Measurements from ENCODE around the gene POLE.
"Not testable (repeated sequence)": the region's sequence is repeated elsewhere in the genome, so short reads cannot be mapped to it uniquely, and the experiment has no call there.

The POLE gene

GRCh38 chr12:132703641-132704040 lies 16.5 kb upstream of the POLE start:
- no peak overlapping the region for H3K27ac ChIP-seq
- H3K9me3 ChIP-seq (ENCODE audit: low read depth, low read length) = no peaks in the 10 kb centered on the region
- peaks cover 60% of the 10 kb centered on the region for H3K36me3 ChIP-seq (ENCODE audit: insufficient read depth, low read length)
- TF ChIP-seq POLR2AphosphoS5 (IDR thresholded peaks at IDR 0.05; ENCODE audit: borderline replicate concordance, low read depth, low read length) = no peak
- TF ChIP-seq EZH2 (IDR thresholded peaks at IDR 0.05) = no peak
- no peak for TF ChIP-seq FOXP2 (optimal IDR thresholded peaks at IDR 0.05; ENCODE audit: control extremely low read depth, extremely low read length, insufficient read depth)
- H3K9ac ChIP-seq (ENCODE audit: insufficient read length) = no peak overlapping the region
- no peak overlapping the region for H3K4me3 ChIP-seq
- DNase-seq (ENCODE audit: low read depth, low spot score) = no peak

GRCh38 chr12:132702640-132703039 lies 15.5 kb upstream of the POLE start:
- Histone ChIP-seq H3K36me3 (ENCODE audit: insufficient read depth, low read length) (peaks cover 70% of the 10 kb centered on the region), H3K9ac (ENCODE audit: insufficient read length) (no peak overlapping the region), H3K9me3 (ENCODE audit: low read depth, low read length) (no peaks in the 10 kb centered on the region), H3K4me3 (no peak overlapping the region), H3K27ac (no peak overlapping the region)
- DNase-seq (ENCODE audit: low read depth, low spot score) = no peak
- no peak for TF ChIP-seq POLR2AphosphoS5 (IDR thresholded peaks at IDR 0.05; ENCODE audit: borderline replicate concordance, low read depth, low read length)

GRCh38 chr12:132700212-132700822 lies 13.2 kb upstream of the POLE start:
- Histone ChIP-seq H3K4me3 (no peak overlapping the region), H3K9me3 (ENCODE audit: low read depth, low read length) (no peaks in the 10 kb centered on the region), H3K9ac (ENCODE audit: insufficient read length) (no peak overlapping the region), H3K36me3 (ENCODE audit: insufficient read depth, low read length) (peaks cover 88% of the 10 kb centered on the region), H3K27ac (no peak overlapping the region)
- no peak for DNase-seq (ENCODE audit: low read depth, low spot score)
- no peak for TF ChIP-seq POLR2AphosphoS5 (IDR thresholded peaks at IDR 0.05; ENCODE audit: borderline replicate concordance, low read depth, low read length)
- TF ChIP-seq FOXP2 (optimal IDR thresholded peaks at IDR 0.05; ENCODE audit: control extremely low read depth, extremely low read length, insufficient read depth) = no peak
- TF ChIP-seq EZH2 (IDR thresholded peaks at IDR 0.05) = no peak

GRCh38 chr12:132698341-132698740 lies 11.2 kb upstream of the POLE start:
- Histone ChIP-seq H3K4me3 (no peak overlapping the region), H3K36me3 (ENCODE audit: insufficient read depth, low read length) (peaks cover 78% of the 10 kb centered on the region), H3K27ac (peak overlapping the region; percentile 68), H3K9ac (ENCODE audit: insufficient read length) (no peak overlapping the region), H3K9me3 (ENCODE audit: low read depth, low read length) (no peaks in the 10 kb centered on the region)
- peak; percentile 69 for DNase-seq (ENCODE audit: low read depth, low spot score)
- TF ChIP-seq FOXP2 (optimal IDR thresholded peaks at IDR 0.05; ENCODE audit: control extremely low read depth, extremely low read length, insufficient read depth) (no peak), EZH2 (IDR thresholded peaks at IDR 0.05) (no peak), POLR2AphosphoS5 (IDR thresholded peaks at IDR 0.05; ENCODE audit: borderline replicate concordance, low read depth, low read length) (no peak)

- DNase-seq (ENCODE audit: low read depth, low spot score) = no peak
- Histone ChIP-seq H3K27ac (no peak overlapping the region), H3K9me3 (ENCODE audit: low read depth, low read length) (no peaks in the 10 kb centered on the region), H3K36me3 (ENCODE audit: insufficient read depth, low read length) (peaks cover 67% of the 10 kb centered on the region), H3K4me3 (no peak overlapping the region), H3K9ac (ENCODE audit: insufficient read length) (no peak overlapping the region)
- TF ChIP-seq EZH2 (IDR thresholded peaks at IDR 0.05) (no peak), POLR2AphosphoS5 (IDR thresholded peaks at IDR 0.05; ENCODE audit: borderline replicate concordance, low read depth, low read length) (no peak), FOXP2 (optimal IDR thresholded peaks at IDR 0.05; ENCODE audit: control extremely low read depth, extremely low read length, insufficient read depth) (no peak)
These were observed 8.3 kb upstream of the POLE start for GRCh38 chr12:132695431-132695830.

GRCh38 chr12:132694888-132695287 lies 7.7 kb upstream of the POLE start:
- not testable (repeated sequence) for H3K9ac ChIP-seq (ENCODE audit: insufficient read length); H3K27ac ChIP-seq; H3K9me3 ChIP-seq (ENCODE audit: low read depth, low read length); H3K4me3 ChIP-seq; DNase-seq (ENCODE audit: low read depth, low spot score)
- H3K36me3 ChIP-seq (ENCODE audit: insufficient read depth, low read length) = peaks cover 67% of the 10 kb centered on the region

GRCh38 chr12:132692030-132692429 lies 4.9 kb upstream of the POLE start:
- H3K9me3 ChIP-seq (ENCODE audit: low read depth, low read length); H3K4me3 ChIP-seq; DNase-seq (ENCODE audit: low read depth, low spot score); H3K9ac ChIP-seq (ENCODE audit: insufficient read length): not testable (repeated sequence)
- H3K27ac ChIP-seq = peak overlapping the region; percentile 39; the same call in 1 of the 2 replicates
- H3K36me3 ChIP-seq (ENCODE audit: insufficient read depth, low read length) = peaks cover 45% of the 10 kb centered on the region

GRCh38 chr12:132690112-132690511 lies 3.0 kb upstream of the POLE start:
- H3K36me3 ChIP-seq (ENCODE audit: insufficient read depth, low read length) = peaks cover 35% of the 10 kb centered on the region
- H3K9ac ChIP-seq (ENCODE audit: insufficient read length) = no peak overlapping the region
- TF ChIP-seq EZH2 (IDR thresholded peaks at IDR 0.05) (no peak), FOXP2 (optimal IDR thresholded peaks at IDR 0.05; ENCODE audit: control extremely low read depth, extremely low read length, insufficient read depth) (no peak), POLR2AphosphoS5 (IDR thresholded peaks at IDR 0.05; ENCODE audit: borderline replicate concordance, low read depth, low read length) (no peak)

GRCh38 chr12:132689227-132689626 lies 2.1 kb upstream of the POLE start:
- Histone ChIP-seq H3K9me3 (ENCODE audit: low read depth, low read length) (no peaks in the 10 kb centered on the region), H3K9ac (ENCODE audit: insufficient read length) (peak overlapping the region; percentile 37), H3K27ac (peak overlapping the region; percentile 68; the same call in 1 of the 2 replicates), H3K36me3 (ENCODE audit: insufficient read depth, low read length) (peaks cover 33% of the 10 kb centered on the region), H3K4me3 (peak overlapping the region; percentile 52)
- TF ChIP-seq EZH2 (IDR thresholded peaks at IDR 0.05) (no peak), FOXP2 (optimal IDR thresholded peaks at IDR 0.05; ENCODE audit: control extremely low read depth, extremely low read length, insufficient read depth) (no peak), POLR2AphosphoS5 (IDR thresholded peaks at IDR 0.05; ENCODE audit: borderline replicate concordance, low read depth, low read length) (no peak)
- DNase-seq (ENCODE audit: low read depth, low spot score) = no peak

More at GRCh38 chr12:132690112-132690511, 3.0 kb upstream of the POLE start:
- H3K9me3 ChIP-seq (ENCODE audit: low read depth, low read length) = no peaks in the 10 kb centered on the region
- H3K4me3 ChIP-seq = peak overlapping the region; percentile 52
- no peak for DNase-seq (ENCODE audit: low read depth, low spot score)
- H3K27ac ChIP-seq = peak overlapping the region; percentile 68

Data from SK-N-MC (cell line).